Epithelial cell of proximal tubule (primary cell): ENCODE measurements around the gene SRGN. TPM values are rescaled to one million over a fixed set of nuclear protein-coding genes. Genes with fewer than 3 reads are reported as not detected.

Experiments used
- DNase-seq: peaks from one replicate; pipeline ENCODE4 v3.0.0-alpha.2; 2011; ENCODE audit warnings: low read depth
- H3K4me3 ChIP-seq: 2 replicates; pipeline ENCODE4 v1.5.1; 2011; ENCODE audit warnings: low read depth, mild to moderate bottlenecking, low read length
- total RNA-seq: library from RNA; depleted of rRNA; stranded (reverse); fragments of >200 nt; gene quantifications from 2 replicates; pipeline ENCODE4 v1.2.3, GENCODE V29; 2015
- TF ChIP-seq, protein P1 (sequence below): conservative IDR thresholded peaks from 2 replicates; pipeline ENCODE4 v1.5.1; 2012; ENCODE audit warnings: low read depth, mild to moderate bottlenecking, low read length

Gene SRGN
- total RNA-seq, 1 donor from 2014 or later = 8.5 TPM

DNA sequence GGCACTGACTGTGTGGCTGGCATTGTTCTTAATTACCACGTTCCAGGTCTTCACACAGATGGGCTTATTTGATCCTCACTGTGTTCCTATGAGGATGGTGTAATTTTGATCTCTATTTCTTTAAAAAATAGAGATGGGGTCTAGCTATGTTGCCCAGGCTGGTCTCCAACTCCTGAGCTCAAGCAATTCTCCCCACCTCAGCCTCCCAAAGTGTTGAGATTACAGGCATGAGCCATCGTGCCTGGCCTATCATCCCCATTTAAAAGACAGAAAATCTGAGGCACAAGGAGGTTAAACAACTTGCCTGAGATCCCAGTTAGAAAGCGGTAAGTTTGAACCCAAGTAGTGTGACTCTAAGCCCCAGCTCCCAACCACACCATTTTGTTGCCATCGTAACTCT is 17.0 kb upstream of the SRGN start:
- DNase-seq = no peak
- H3K4me3 ChIP-seq = no peak overlapping the region
- TF ChIP-seq, protein P1, sequence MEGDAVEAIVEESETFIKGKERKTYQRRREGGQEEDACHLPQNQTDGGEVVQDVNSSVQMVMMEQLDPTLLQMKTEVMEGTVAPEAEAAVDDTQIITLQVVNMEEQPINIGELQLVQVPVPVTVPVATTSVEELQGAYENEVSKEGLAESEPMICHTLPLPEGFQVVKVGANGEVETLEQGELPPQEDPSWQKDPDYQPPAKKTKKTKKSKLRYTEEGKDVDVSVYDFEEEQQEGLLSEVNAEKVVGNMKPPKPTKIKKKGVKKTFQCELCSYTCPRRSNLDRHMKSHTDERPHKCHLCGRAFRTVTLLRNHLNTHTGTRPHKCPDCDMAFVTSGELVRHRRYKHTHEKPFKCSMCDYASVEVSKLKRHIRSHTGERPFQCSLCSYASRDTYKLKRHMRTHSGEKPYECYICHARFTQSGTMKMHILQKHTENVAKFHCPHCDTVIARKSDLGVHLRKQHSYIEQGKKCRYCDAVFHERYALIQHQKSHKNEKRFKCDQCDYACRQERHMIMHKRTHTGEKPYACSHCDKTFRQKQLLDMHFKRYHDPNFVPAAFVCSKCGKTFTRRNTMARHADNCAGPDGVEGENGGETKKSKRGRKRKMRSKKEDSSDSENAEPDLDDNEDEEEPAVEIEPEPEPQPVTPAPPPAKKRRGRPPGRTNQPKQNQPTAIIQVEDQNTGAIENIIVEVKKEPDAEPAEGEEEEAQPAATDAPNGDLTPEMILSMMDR = no peak

DNA sequence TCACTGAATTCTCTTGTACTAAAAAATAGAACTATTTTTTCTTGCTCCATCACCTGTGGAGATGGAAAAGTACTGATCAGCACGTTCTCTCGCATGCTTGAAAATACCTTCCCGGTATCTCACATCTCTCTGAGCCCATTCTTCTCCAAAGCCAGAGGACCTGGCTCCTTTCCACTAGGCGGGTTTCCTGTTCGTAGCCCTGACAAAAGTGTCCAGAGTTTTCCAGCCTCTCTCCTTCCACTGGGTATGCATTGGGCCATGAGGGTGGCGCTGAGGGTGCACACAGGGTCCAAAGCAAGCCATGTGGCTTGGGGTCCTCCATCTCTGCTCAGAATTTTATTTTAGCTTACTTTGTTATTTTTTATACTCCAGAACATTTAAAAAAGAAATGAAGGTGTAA is 16.3 kb upstream of the SRGN start:
- DNase-seq = no peak
- TF ChIP-seq, protein P1 = no peak

DNA sequence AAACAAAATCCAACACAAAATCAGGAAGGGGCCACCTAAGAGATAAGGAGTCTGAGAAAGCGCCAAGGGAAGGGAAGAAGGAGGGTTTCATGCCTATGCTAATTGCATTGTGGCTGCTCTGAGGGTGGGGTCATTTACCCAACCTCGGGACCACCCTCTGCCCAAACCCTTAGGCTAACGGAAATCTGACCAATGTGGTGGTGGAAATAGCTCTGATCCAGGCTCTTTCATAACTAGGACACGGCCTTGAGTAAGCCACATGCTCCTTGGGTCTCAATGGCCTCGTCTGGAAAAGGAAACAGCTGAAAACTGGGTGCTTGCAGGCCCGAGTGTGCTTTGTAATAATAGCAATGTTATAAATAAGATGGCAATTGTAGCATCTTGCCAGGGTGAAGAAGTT is 14.9 kb upstream of the SRGN start:
- H3K4me3 ChIP-seq = no peak overlapping the region
- DNase-seq = no peak
- TF ChIP-seq, protein P1 = no peak

More for the DNA sequence above, 16.3 kb upstream of the SRGN start:
- H3K4me3 ChIP-seq = no peak overlapping the region

DNA sequence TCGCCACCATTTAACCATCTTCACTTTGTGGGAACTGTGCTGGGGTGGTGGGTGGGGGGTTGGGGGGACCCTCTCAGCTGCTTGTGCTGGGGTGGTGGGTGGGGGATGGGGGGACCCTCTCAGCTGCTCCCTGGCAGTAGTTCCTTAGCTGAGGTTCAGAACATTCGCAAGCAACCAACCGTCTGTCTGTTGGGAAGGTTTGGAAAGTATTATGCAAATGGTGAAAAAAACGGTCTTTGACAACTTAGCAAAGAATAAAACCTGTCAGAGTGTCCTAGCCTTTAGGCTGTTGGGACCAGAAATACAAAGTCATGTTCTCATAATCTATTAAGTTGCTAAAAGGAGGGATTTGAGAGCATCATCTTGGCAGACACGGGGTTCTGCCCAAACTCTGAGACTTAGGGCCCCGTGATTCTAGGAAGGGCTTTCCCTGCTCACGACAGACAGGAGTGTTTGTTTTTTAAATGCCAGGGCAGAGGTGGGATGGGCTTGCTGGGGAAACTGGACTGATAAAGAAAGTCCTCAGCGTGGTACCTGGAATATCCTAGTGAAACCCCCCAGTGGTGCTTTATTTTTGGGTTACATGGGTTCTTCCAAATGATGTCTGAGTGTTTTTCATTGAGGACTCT is 14.1 kb upstream of the SRGN start:
- TF ChIP-seq, protein P1 = no peak
- no peak overlapping the region for H3K4me3 ChIP-seq
- no peak for DNase-seq

DNA sequence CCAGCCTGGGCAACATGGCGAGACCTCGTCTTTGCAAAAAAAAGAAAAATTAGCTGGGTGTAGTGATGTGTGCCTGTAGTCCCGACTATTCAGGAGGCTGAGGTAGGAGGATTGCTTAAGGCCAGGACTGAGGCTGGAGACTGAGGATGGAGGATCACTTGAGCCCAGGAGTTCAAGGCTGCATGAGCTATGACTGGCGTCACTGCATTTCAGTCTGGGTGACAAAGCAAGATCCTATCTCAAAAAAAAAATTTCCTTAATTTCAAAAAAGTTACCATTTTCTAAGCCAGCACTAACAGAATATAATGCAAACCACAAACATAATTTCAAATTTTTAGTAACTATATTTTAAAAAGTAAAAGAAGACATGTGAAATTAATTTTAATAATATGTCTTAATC is 13.4 kb upstream of the SRGN start:
- no peak overlapping the region for H3K4me3 ChIP-seq
- no peak for DNase-seq
- TF ChIP-seq, protein P1 = no peak

DNA sequence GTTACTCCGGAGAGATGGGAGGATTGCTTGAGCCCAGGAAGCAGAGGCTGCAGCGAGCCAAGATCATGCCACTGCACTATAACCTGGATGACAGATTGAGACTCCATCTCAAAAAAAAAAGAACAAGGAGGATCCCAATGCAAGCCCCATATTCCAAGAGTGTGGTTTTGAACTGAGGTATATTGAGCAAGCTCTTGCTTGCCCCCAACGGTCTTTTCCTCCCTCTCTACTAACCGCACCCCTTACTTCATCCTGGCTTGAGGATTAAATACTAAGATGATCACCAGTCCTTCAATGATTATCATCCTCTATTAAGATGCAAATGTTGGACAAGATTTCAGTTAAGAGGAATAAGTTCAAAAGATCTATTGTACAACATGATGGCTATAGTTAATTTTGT is 12.5 kb upstream of the SRGN start:
- DNase-seq = no peak
- TF ChIP-seq, protein P1 = no peak
- H3K4me3 ChIP-seq = no peak overlapping the region

DNA sequence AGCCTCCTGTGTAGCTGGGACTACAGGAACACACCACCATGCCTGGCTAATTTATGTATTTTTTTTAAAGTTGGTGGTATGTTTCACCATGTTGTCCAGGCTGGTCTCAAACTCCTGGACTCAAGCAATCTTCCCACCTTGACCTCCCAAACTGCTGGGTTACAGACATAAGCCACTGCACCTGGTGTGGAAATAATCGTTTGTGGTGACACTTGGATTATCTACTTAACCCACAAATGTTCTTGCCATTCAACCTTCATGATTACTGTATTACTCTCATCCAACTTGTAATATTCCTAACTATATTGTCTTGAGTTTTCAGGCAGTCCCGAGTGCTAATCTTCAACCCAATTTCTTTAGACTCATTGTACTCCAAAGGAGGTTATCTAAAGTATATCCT is 9.6 kb upstream of the SRGN start:
- no peak for DNase-seq
- no peak overlapping the region for H3K4me3 ChIP-seq
- TF ChIP-seq, protein P1 = no peak
